HS-5 (cell line): Measurements from ENCODE around the gene CNTNAP2.
"Not testable (repeated sequence)": the region's sequence is repeated elsewhere in the genome, so short reads cannot be mapped to it uniquely, and the experiment has no call there.

ENCODE experiments used
- DNase-seq: peaks from one replicate; pipeline ENCODE4 v3.0.0-alpha.2; 2012; ENCODE audit warnings: low read depth

The CNTNAP2 gene

GRCh38 chr7:148037044-148037443, 1920.4 kb downstream of the CNTNAP2 start:
- DNase-seq: no peak

GRCh38 chr7:148041156-148041555, 1924.6 kb downstream of the CNTNAP2 start:
- DNase-seq: no peak

GRCh38 chr7:148042935-148043631, 1926.5 kb downstream of the CNTNAP2 start:
- no peak for DNase-seq

- no peak for DNase-seq
Observed at GRCh38 chr7:148044173-148044572, 1927.6 kb downstream of the CNTNAP2 start.

GRCh38 chr7:148045521-148045920, 1928.9 kb downstream of the CNTNAP2 start:
- no peak for DNase-seq

GRCh38 chr7:148049068-148049467, 1932.5 kb downstream of the CNTNAP2 start:
- DNase-seq: no peak

GRCh38 chr7:148050492-148051158, 1934.0 kb downstream of the CNTNAP2 start:
- no peak for DNase-seq

GRCh38 chr7:148056406-148056805, 1939.8 kb downstream of the CNTNAP2 start:
- no peak for DNase-seq

- no peak for DNase-seq
Observed at GRCh38 chr7:148058092-148058491, 1941.5 kb downstream of the CNTNAP2 start.

- no peak for DNase-seq
Observed at GRCh38 chr7:148058753-148059152, 1942.2 kb downstream of the CNTNAP2 start.

GRCh38 chr7:148060724-148061123, 1944.1 kb downstream of the CNTNAP2 start:
- no peak for DNase-seq

GRCh38 chr7:148078111-148078510, 1961.5 kb downstream of the CNTNAP2 start:
- DNase-seq: not testable (repeated sequence)

- no peak for DNase-seq
Observed at GRCh38 chr7:148079206-148080080, 1962.8 kb downstream of the CNTNAP2 start.

- DNase-seq: no peak
Observed at GRCh38 chr7:148083448-148083847, 1966.8 kb downstream of the CNTNAP2 start.

- no peak for DNase-seq
Observed at GRCh38 chr7:148084138-148084537, 1967.5 kb downstream of the CNTNAP2 start.

GRCh38 chr7:148091882-148092281, 1975.3 kb downstream of the CNTNAP2 start:
- DNase-seq: no peak

- no peak for DNase-seq
Observed at GRCh38 chr7:148093375-148094166, 1977.0 kb downstream of the CNTNAP2 start.

GRCh38 chr7:148095066-148095465, 1978.5 kb downstream of the CNTNAP2 start:
- DNase-seq: no peak

- DNase-seq: no peak
Observed at GRCh38 chr7:148104136-148104716, 1987.6 kb downstream of the CNTNAP2 start.

- DNase-seq: no peak
Observed at GRCh38 chr7:148104924-148105323, 1988.3 kb downstream of the CNTNAP2 start.

GRCh38 chr7:148105853-148106252, 1989.3 kb downstream of the CNTNAP2 start:
- DNase-seq: no peak
